HG03432 (cell line): ENCODE measurements around the gene WBP11.
A peak's percentile ranks its signal among the peaks of the same experiment; 100 is the strongest.

Experiments used
- ATAC-seq: cut with Tn5 transposase; IDR thresholded peaks from one replicate; pipeline ENCODE4 v1.9.1; 2021; ENCODE audit warnings: mild to moderate bottlenecking, moderate library complexity; ENCODE audit not compliant: unreplicated experiment

Gene WBP11

DNA sequence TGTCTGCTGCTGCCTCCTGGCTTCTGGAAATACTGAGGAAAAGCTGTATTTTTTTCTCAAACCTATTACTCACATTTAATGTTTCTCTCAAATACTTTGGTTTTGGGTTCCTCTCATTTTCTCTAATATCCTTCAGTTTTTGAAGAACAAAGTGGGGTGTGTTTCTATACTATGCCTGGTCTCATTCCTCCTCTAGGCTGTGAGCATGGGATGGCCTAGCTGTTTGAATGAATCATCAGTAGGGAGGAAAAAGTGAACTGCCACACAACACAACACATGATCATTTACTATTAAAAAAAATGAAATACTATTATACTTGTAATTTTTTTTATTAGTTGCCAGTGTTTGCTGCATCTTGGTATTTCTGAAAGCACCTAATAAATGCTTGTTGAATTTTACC, 22.0 kb upstream of the WBP11 start:
- ATAC-seq = no peak

DNA sequence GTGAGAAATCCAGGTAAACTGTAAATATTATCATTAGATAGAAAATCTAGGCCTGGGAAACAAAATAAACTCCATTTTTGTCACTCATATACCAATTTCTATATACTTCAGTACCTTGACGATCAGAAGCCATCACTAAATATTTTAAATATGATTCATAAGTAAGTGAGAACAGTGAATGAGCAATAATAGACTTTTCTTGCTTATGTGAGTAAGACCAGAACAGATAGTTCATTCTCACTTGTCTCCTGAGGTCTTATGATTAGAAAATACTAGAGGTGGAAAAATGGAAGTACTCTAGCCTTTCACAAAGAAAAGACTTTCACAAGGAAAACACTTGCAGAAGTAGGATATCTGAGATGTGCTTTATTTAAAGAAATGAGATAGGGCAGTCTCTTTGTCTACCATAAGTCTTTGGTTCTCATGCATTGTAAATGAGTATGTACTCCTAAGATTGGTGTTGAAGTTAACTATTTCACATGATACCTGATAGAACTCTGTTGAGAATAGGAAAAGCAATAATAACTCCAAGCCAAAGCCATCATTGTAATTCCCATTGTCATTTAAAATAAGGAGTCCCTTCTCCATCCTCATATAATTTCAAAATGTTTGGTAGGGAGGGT, 20.8 kb upstream of the WBP11 start:
- ATAC-seq = no peak

DNA sequence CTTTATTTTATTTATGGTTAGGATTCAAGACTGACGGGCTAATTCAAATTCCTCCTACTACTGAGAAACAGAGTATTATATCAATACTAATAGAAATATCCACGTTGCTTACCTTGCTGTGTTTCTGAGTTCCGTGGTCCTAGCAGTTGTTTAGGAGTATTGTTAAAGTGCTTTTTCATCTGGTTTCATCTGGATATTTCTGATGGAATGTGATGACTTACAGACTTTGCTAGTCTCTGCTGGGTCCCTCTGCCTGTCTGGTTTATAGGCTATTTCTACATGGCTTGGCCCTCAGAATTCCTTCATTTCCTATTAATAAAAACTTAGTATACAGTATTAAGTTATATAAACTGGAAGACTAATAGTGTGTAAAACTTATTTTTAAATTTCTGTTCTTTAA, 10.7 kb upstream of the WBP11 start, which contains the start of gene SMCO3:
SMCO3 (minus strand) TSS at position 169 of the 400 bp plus-strand sequence. CDS start 7,502 bp downstream, outside the sequence.
- ATAC-seq = no peak

- no peak for ATAC-seq
Measured at GRCh38 chr12:14811486-14811885, 8.2 kb upstream of the WBP11 start.

DNA sequence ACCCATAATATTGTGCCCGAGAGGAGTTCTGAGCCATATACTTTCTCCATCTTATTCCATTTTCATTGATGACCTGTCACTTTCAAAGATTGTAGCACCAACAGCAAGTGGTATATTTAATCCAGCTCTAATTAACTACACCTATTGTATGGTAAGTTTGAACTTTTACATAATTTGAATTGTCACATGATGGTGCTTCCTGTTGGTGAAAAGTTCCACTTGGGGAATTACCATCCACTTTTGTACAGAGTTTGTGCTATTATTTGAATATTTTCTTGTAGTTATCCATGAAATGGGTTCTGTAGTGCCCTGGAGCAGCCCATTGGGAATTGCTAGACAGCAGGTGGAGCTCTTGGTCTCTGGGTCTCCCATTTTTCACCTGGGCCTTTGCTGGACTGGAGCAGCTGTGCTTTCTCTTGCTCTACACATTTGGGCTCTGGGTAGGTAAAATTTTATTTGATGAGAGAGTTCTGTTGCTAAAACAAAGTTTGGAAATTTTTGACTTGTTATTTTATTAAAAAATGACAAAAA, 7.7 kb upstream of the WBP11 start:
- no peak for ATAC-seq

DNA sequence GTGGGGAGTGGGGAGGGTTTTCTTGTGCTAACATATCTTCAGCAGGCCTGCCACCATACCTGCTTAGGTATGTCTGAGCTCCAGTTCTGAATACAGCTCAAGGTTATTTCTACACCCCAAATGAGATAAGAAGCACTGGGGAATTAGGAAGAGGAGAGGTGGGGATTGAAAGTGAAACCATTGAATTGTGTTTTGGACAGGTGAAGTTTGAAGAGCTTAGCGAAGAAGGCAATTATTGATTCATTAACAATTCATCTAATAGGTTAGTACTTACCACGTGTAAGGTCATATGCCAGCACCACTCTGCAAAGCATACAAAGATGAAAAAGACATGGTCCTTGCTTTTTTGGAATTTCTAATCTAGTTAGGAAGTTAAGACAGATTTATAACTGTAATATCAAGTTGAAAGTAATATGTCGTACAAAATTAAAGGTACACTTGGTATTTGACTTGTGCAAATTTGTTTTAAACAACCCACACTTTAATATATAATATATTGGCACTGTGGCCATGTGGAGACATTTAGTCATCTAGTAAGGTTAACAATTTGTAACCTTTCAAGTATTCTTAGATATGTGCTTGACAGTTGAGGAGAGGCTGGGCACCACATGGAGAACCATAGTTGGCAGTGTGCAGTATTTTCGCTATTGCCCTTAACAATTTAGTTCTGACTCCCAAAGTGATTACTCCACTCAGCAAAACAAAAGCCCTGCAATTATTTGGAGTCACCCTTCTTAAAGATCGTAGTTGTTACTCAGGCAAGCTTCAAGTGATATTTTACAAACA, 7.1 kb upstream of the WBP11 start:
- ATAC-seq = no peak

DNA sequence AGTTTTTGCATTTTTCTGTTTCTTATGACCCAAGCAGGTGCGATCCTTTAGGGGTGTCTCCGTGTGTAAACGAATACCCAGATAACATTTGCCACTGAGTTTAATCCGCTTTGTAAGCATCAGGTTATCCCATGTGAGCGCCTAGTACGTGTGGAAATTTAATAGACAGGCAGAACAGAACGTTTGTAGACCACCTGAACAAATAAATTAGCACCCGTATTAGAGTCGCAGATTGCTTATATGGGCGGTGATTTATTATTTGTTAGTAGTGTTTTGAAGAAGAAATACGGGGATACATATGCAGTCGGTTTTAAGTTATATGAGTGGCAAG, 517 bp upstream of the WBP11 start:
- ATAC-seq = peak; percentile 21

- ATAC-seq = no peak
Measured at GRCh38 chr12:14802721-14803010, 612 bp downstream of the WBP11 start.

DNA sequence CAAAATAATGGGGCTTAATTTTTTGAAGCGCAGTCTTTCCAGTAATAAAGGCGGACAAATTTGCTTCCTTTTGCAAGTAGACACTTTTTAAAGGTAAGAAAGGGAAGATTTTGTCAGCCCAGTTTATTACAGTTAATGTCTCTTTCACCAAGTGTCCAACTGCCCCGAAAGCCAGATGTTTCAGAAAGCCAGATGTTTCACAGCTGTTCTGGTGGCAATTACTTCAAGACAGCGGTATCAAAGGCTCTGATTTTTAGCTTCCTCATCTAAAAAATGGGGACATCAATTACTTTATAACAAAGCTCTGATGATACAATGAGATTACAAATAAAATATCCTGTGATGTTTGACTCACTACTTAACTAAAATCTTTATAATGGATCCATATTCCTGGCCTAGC, 1.0 kb downstream of the WBP11 start:
- ATAC-seq = no peak

GRCh38 chr12:14795028-14795448, 8.2 kb downstream of the WBP11 start:
- no peak for ATAC-seq

GRCh38 chr12:14785568-14785967, 17.7 kb downstream of the WBP11 start:
- no peak for ATAC-seq

- no peak for ATAC-seq
Measured at GRCh38 chr12:14784471-14784870, 18.8 kb downstream of the WBP11 start.

GRCh38 chr12:14782756-14783155, 20.5 kb downstream of the WBP11 start:
- peak; percentile 64 for ATAC-seq

- ATAC-seq = no peak
Measured at GRCh38 chr12:14781563-14781962, 21.7 kb downstream of the WBP11 start.

GRCh38 chr12:14780859-14781258, 22.4 kb downstream of the WBP11 start:
- ATAC-seq = no peak

DNA sequence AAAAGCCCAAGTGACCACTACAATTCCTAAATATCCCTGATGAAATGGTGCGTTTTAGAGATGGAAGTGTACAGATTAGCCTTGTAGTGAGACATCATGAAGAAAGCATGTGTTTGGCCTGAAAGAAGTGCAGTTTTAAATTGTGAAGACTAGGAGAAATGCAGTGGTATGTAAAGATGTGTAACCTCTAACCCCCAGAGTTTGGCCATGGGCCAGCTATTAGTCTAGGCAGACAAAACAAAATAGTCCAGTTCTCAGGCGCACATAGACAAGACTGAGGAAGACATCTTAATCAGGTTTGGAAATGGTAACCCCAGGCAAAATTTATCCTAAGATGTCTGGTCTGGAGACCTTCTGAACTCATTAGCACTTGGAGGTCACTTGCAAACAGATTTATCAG, 23.4 kb downstream of the WBP11 start:
- no peak for ATAC-seq

DNA sequence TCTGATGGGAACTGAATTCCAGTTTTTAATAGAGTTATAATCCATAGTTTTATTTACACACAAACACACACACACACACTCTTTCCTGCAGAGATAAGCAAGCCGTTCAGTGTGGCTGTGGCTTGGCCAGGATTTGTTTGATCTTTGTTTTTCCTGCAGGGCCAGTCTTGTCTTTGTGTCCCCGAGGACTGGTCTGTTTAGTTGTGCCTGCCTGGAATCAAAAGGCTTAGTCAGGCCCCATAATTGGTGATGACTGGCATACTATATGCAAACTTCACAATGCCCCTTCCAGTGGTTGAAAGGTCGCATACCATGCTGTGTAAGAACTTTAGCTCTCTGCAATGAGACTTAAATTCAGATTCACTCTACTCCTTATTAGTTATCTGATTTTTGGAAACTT, 26.0 kb downstream of the WBP11 start:
- no peak for ATAC-seq

DNA sequence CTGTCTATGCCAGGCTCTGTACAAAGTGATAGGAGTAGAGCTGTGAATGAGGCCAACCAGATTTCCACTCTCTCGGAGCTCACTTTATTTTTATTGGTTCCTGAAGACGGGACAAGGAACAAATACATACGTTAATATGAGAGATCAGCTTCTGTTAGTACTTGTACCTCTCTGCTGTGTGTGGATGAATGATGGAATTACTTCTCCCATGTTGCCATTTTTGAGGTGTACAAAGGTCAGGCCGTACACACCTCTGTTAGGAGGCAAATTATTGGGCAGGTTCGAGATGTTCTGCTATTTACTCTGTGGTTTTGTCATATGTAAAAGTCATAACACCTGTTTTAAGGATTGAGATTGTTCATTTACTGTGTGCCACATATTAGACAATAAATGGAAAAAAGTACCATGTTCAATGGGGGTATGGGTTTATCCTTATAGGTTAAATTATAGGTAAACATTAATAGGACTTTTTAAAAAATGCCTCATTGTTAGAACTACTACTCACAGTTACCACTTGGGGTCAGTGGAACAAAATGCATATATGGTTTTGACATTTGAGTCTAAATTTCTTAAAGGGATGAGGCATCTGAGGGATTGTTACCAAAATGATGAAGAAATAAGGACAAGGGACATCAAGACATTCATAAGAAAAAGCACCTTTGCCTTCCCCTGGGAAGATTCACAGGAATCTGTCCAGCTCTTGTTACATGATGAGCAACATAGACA, 26.9 kb downstream of the WBP11 start:
- no peak for ATAC-seq

DNA sequence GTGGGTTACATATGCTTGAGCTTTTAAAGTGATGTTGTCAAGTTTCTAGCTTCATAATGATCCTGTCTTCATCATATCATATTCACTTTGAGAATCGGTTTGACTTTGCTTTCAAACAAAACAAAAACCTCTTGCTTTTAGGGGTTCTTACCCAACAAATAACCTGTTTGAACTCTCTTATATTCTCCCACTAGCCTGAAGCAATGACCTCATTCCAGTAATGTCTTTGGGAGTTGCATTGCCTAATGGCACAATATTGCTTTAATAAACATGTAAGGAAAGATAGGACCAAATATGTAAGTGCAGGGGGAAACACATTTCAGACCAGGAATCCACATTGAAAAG, 27.7 kb downstream of the WBP11 start:
- no peak for ATAC-seq

- peak; percentile 2 for ATAC-seq
Measured at GRCh38 chr12:14774906-14775635, 28.2 kb downstream of the WBP11 start.
